Fibroblast of villous mesenchyme (primary cell): Measurements from ENCODE around the gene TNIP3. TPM values are rescaled to one million over a fixed set of nuclear protein-coding genes. Genes with fewer than 3 reads are reported as not detected.

ENCODE experiments used
- DNase-seq: peaks from one replicate; pipeline ENCODE4 v3.0.0-alpha.2; 2010; ENCODE audit warnings: low read depth
- H3K4me3 ChIP-seq: 2 replicates; pipeline ENCODE4 v1.5.1; 2011; ENCODE audit warnings: low read depth, mild to moderate bottlenecking, low read length
- CTCF ChIP-seq: IDR thresholded peaks from 2 replicates; pipeline ENCODE4 v1.5.1; 2012; ENCODE audit warnings: low read depth, mild to moderate bottlenecking, low read length; ENCODE audit not compliant: insufficient read depth
- total RNA-seq: library from RNA; depleted of rRNA; stranded (reverse); fragments of >200 nt; gene quantifications from 2 replicates; pipeline ENCODE4 v1.2.3, GENCODE V29; 2012

Gene TNIP3
- total RNA-seq, 1 donor: 0.43 TPM

- TF ChIP-seq CTCF: no peak
- no peak overlapping the region for H3K4me3 ChIP-seq
- no peak for DNase-seq
These were observed 21.0 kb downstream of the TNIP3 start for GRCh38 chr4:121143131-121143530.

GRCh38 chr4:121140716-121141460, 23.2 kb downstream of the TNIP3 start:
- no peak for TF ChIP-seq CTCF
- no peak overlapping the region for H3K4me3 ChIP-seq
- DNase-seq: peak; percentile 49

- no peak overlapping the region for H3K4me3 ChIP-seq
- peak; percentile 45 for DNase-seq
- no peak for TF ChIP-seq CTCF
These were observed 24.4 kb downstream of the TNIP3 start for GRCh38 chr4:121139533-121140222.

- TF ChIP-seq CTCF: no peak
These were observed 25.9 kb downstream of the TNIP3 start for GRCh38 chr4:121138039-121138825.

GRCh38 chr4:121130326-121130660, 33.8 kb downstream of the TNIP3 start:
- no peak for TF ChIP-seq CTCF
- H3K4me3 ChIP-seq: no peak overlapping the region
- DNase-seq: no peak

More at GRCh38 chr4:121138039-121138825, 25.9 kb downstream of the TNIP3 start:
- H3K4me3 ChIP-seq: no peak overlapping the region
- DNase-seq: no peak

- DNase-seq: no peak
- no peak for TF ChIP-seq CTCF
- no peak overlapping the region for H3K4me3 ChIP-seq
These were observed 34.4 kb downstream of the TNIP3 start for GRCh38 chr4:121129606-121130325.
